Endothelial cell of umbilical vein (primary cell): ENCODE data around the gene CCSER1. TPM values are rescaled to one million over a fixed set of nuclear protein-coding genes. Genes with fewer than 3 reads are reported as not detected.

Experiments used
- BruUV-seq: library from RNA; stranded (reverse); fragments of 400-500 nt; replicated peaks from 2 replicates; lab custom pipeline; 2021; lab: Mats Ljungman, UMichigan
- CTCF ChIA-PET: fragments of 300-600, 350-600 bp; sonication (Branson Sonifier 250); formaldehyde crosslinking; loops from one replicate; lab custom pipeline; 2021; ENCODE audit warnings: antibody characterized with exemption, inconsistent platforms; lab: Charles Lee
- POLR2A ChIA-PET: fragments of 300-600, 350-600 bp; sonication (Branson Sonifier 250); formaldehyde crosslinking; loops from one replicate; lab custom pipeline; 2021; ENCODE audit warnings: antibody characterized with exemption, inconsistent platforms; lab: Charles Lee
- DNase-seq: peaks from one replicate; pipeline ENCODE4 v3.0.0-alpha.2; 2011; ENCODE audit warnings: low read depth, low spot score
- FAIRE-seq: peaks from 2 replicates; lab custom pipeline; 2011; peaks lifted over from hg19 to GRCh38; lab: Jason Lieb, UNC
- H2AFZ ChIP-seq: 2 replicates; pipeline ENCODE4 v1.6.0; 2012; ENCODE audit warnings: low read depth, low read length, control low read depth, inconsistent platforms
- H3K27ac ChIP-seq: 2 replicates; pipeline ENCODE4 v1.5.1; 2011; ENCODE audit warnings: low read depth, mild to moderate bottlenecking, control low read depth, low read length, moderate library complexity; ENCODE audit not compliant: insufficient read depth
- H3K27me3 ChIP-seq, 2 experiments: 2 replicates each; pipeline versions ENCODE4 v1.6.0 to v1.6.1; 2011; ENCODE audit warnings: low read length in 2 of 2, mixed read lengths in 1 of 2; ENCODE audit not compliant: control insufficient read depth in 2 of 2, insufficient read depth in 2 of 2
- H3K36me3 ChIP-seq, 2 experiments: 2 replicates in 1 of 2; 3 replicates in 1 of 2; pipeline ENCODE4 v1.5.1; 2011; ENCODE audit warnings: low read length in 2 of 2, mild to moderate bottlenecking in 1 of 2, moderate library complexity in 1 of 2; ENCODE audit not compliant: control insufficient read depth in 2 of 2, insufficient read depth in 2 of 2; ENCODE audit errors: extremely low read depth in 1 of 2
- H3K4me1 ChIP-seq: 3 replicates; pipeline ENCODE4 v1.5.1; 2011; ENCODE audit warnings: mild to moderate bottlenecking, low read length; ENCODE audit not compliant: control insufficient read depth, insufficient read depth; ENCODE audit errors: extremely low read depth
- H3K4me2 ChIP-seq: 2 replicates; pipeline ENCODE4 v1.6.1; 2011; ENCODE audit warnings: low read length, control low read depth, mixed read lengths; ENCODE audit not compliant: insufficient read depth
- H3K4me3 ChIP-seq, 3 experiments: fragments of 200-600 bp in 1 of 3; sonication (generic), shearing (Covaris generic) in 1 of 3; replicated peaks in 1 of 3; 2 replicates each; pipeline ENCODE4 v1.5.1; 2011 to 2016; ENCODE audit warnings: control low read depth in 3 of 3, low read length in 3 of 3, mild to moderate bottlenecking in 2 of 3, inconsistent platforms in 1 of 3, low read depth in 1 of 3, moderate library complexity in 1 of 3; ENCODE audit not compliant: insufficient read depth in 1 of 3
- H3K79me2 ChIP-seq: 2 replicates; pipeline ENCODE4 v1.6.0; 2012; ENCODE audit warnings: low read length, inconsistent platforms; ENCODE audit not compliant: control insufficient read depth, insufficient read depth
- H3K9ac ChIP-seq: replicated peaks from 2 replicates; pipeline ENCODE3; 2011; ENCODE audit warnings: low read length, control low read depth; ENCODE audit not compliant: insufficient read depth; ENCODE audit errors: extremely low read depth
- H3K9me1 ChIP-seq: replicated peaks from 3 replicates; pipeline ENCODE4 v1.6.0; 2011; ENCODE audit warnings: mild to moderate bottlenecking, low read length; ENCODE audit not compliant: control insufficient read depth, insufficient read depth; ENCODE audit errors: extremely low read depth
- H3K9me3 ChIP-seq: replicated peaks from 2 replicates; pipeline ENCODE4 v1.5.1; 2012; ENCODE audit warnings: low read length, inconsistent platforms; ENCODE audit not compliant: control insufficient read depth, insufficient read depth
- H4K20me1 ChIP-seq: replicated peaks from 2 replicates; pipeline ENCODE3; 2011; ENCODE audit warnings: mild to moderate bottlenecking, low read length; ENCODE audit not compliant: control insufficient read depth, insufficient read depth; ENCODE audit errors: extremely low read depth
- EZH2 ChIP-seq: IDR thresholded peaks from 2 replicates; pipeline ENCODE4 v1.6.1; 2012; ENCODE audit warnings: borderline replicate concordance, low read depth, mild to moderate bottlenecking, moderate library complexity, low read length, inconsistent platforms; ENCODE audit not compliant: severe bottlenecking
- FOS ChIP-seq: IDR thresholded peaks from 2 replicates; pipeline ENCODE4 v1.6.1; 2011; ENCODE audit warnings: mild to moderate bottlenecking, low read length, moderate library complexity, borderline replicate concordance; ENCODE audit not compliant: insufficient read depth
- GATA2 ChIP-seq: IDR thresholded peaks from 2 replicates; pipeline ENCODE4 v1.7.0; 2011; ENCODE audit warnings: low read depth, mild to moderate bottlenecking, moderate library complexity, mixed read lengths, low read length; ENCODE audit not compliant: insufficient read length, insufficient read depth
- JUN ChIP-seq: IDR thresholded peaks from 2 replicates; pipeline ENCODE4 v1.6.1; 2011; ENCODE audit warnings: borderline replicate concordance, low read depth; ENCODE audit not compliant: insufficient read length, insufficient read depth
- MYC ChIP-seq: IDR thresholded peaks from one replicate; pipeline ENCODE4 v1.6.1; 2011; ENCODE audit warnings: mild to moderate bottlenecking, low read depth, low read length
- POLR2A ChIP-seq: IDR thresholded peaks from 2 replicates; pipeline ENCODE4 v1.6.1; 2012; ENCODE audit warnings: low read depth, mild to moderate bottlenecking, control low read depth, low read length
- POLR2AphosphoS5 ChIP-seq: IDR thresholded peaks from 2 replicates; pipeline ENCODE4 v1.6.1; 2012; ENCODE audit warnings: low read depth, mild to moderate bottlenecking, control low read depth, low read length, moderate library complexity; ENCODE audit not compliant: insufficient read depth
- dilution Hi-C: fragments of 300-500 bp; cut with MboI; formaldehyde crosslinking; loops from one replicate; pipeline ENCODE4 v1.15.0; 2019; ENCODE audit warnings: low sequenced_read_pairs; ENCODE audit not compliant: extremely low pct_ligation_motif_present
- intact Hi-C: fragments of 100-400 bp; cut with micrococcal nuclease; formaldehyde crosslinking; loops from one replicate; pipeline ENCODE4 v1.10.0; 2022
- polyA plus RNA-seq, 4 experiments: library from polyadenylated mRNA; depleted of rRNA in 3 of 4; stranded (reverse) in 3 of 4; unstranded in 1 of 4; fragments of >200 nt; gene quantifications; 2 replicates each; pipeline versions ENCODE4 v1.2.1 to v1.2.3, GENCODE V29; 2011 to 2012; ENCODE audit warnings: missing spikeins in 1 of 4
- total RNA-seq: library from RNA; stranded (reverse); gene quantifications from 2 replicates; pipeline ENCODE4 v1.2.3, GENCODE V29; 2021
- TF ChIP-seq, protein P1 (sequence below): IDR thresholded peaks from 2 replicates; pipeline ENCODE4 v1.6.1; 2011; ENCODE audit not compliant: insufficient read depth, insufficient read length
- TF ChIP-seq, protein P2 (sequence below), 2 donors: IDR thresholded peaks; 1 replicate in 1 of 2; 2 replicates in 1 of 2; pipeline ENCODE4 v1.5.1; 2011; ENCODE audit warnings: low read length in 2 of 2, mild to moderate bottlenecking in 2 of 2, moderate library complexity in 2 of 2, control low read depth in 1 of 2, inconsistent platforms in 1 of 2, low read depth in 1 of 2; ENCODE audit not compliant: insufficient read depth in 1 of 2; ENCODE audit errors: extremely low read depth in 1 of 2

CCSER1 gene
- total and polyA plus RNA-seq, 2 donors (not counting 3 experiments of a cell fraction or from before 2014, with no cell fraction given) = 0.11 to 1.8 TPM

DNA sequence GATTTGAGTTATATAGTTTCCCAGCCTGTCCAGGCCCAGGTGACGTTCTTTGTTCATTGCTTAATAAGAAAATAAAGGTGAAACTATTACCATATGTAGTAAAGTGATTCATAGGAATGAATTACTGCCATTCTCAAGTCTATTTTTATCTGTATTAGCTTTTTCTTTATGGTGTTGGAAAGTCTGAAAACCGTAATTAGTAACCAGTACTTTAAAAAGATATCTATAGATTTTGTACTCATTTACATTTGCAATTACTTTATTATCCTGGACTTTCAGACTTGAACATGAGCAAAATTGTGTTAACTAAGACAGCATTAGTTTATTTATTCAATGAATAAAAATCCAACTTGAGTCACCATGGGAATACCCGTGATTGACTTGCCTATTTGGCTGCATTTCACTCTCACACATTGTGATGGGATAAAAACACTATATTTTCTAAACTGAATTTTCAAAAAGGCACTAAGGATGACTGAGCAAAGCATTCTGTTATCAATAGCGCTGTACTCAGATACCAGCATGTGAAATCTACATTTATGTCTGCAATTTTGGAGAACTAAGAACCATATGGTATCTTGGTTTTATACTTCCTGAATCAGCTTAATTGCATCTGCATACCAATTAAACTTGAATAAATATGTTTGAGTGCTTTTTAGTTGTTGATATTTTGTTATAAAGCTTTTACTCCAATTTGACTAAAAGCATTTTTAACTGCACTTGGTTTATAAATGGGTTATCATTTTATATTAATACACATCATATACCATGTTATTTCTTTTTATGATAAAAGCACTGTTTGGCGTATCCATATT is 154.6 kb downstream of the CCSER1 start:
- ChIA-PET CTCF (interaction anchor here (0.9 kb wide), 1 partner anchor 12 kb away, joined by 4 read pairs; no protein-coding TSS in a partner anchor), POLR2A (no interaction called here)
- dilution Hi-C loops (no loop called here), intact Hi-C loops (no loop called here)
- no peaks in the 10 kb centered on the region for H3K4me1 ChIP-seq
- no peaks in the 10 kb centered on the region for H3K36me3 ChIP-seq
- H4K20me1 ChIP-seq = no peaks in the 10 kb centered on the region
- H3K4me2 ChIP-seq = no peak overlapping the region
- no peak overlapping the region for H3K27ac ChIP-seq
- H3K9me3 ChIP-seq = no peaks in the 10 kb centered on the region
- no peaks in the 10 kb centered on the region for H3K27me3 ChIP-seq
- H3K9me1 ChIP-seq = no peaks in the 10 kb centered on the region
- BruUV-seq = no TSS peak
- no peak overlapping the region for H3K9ac ChIP-seq
- H2AFZ ChIP-seq = no peak overlapping the region
- DNase-seq = no peak
- H3K79me2 ChIP-seq = no peaks in the 10 kb centered on the region
- H3K4me3 ChIP-seq = no peak overlapping the region
- TF ChIP-seq MYC (no peak), FOS (no peak), POLR2A (no peak), GATA2 (no peak), JUN (no peak), EZH2 (no peak), POLR2AphosphoS5 (no peak)
- TF ChIP-seq, protein P1, sequence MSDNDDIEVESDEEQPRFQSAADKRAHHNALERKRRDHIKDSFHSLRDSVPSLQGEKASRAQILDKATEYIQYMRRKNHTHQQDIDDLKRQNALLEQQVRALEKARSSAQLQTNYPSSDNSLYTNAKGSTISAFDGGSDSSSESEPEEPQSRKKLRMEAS = no peak
- TF ChIP-seq, protein P2, sequence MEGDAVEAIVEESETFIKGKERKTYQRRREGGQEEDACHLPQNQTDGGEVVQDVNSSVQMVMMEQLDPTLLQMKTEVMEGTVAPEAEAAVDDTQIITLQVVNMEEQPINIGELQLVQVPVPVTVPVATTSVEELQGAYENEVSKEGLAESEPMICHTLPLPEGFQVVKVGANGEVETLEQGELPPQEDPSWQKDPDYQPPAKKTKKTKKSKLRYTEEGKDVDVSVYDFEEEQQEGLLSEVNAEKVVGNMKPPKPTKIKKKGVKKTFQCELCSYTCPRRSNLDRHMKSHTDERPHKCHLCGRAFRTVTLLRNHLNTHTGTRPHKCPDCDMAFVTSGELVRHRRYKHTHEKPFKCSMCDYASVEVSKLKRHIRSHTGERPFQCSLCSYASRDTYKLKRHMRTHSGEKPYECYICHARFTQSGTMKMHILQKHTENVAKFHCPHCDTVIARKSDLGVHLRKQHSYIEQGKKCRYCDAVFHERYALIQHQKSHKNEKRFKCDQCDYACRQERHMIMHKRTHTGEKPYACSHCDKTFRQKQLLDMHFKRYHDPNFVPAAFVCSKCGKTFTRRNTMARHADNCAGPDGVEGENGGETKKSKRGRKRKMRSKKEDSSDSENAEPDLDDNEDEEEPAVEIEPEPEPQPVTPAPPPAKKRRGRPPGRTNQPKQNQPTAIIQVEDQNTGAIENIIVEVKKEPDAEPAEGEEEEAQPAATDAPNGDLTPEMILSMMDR (IDR thresholded peaks at IDR 0.05; ENCODE audit: extremely low read depth in 1 of 2, insufficient read depth in 1 of 2, low read depth in 1 of 2, low read length in 2 of 2) = no peak
- FAIRE-seq = no peak
